ENCODE data around the gene FAR1. TPM values are rescaled to one million over a fixed set of nuclear protein-coding genes. Genes with fewer than 3 reads are reported as not detected.

The FAR1 gene
- total RNA-seq, 1 experiment from 2014 or later = 88.5 TPM

DNA sequence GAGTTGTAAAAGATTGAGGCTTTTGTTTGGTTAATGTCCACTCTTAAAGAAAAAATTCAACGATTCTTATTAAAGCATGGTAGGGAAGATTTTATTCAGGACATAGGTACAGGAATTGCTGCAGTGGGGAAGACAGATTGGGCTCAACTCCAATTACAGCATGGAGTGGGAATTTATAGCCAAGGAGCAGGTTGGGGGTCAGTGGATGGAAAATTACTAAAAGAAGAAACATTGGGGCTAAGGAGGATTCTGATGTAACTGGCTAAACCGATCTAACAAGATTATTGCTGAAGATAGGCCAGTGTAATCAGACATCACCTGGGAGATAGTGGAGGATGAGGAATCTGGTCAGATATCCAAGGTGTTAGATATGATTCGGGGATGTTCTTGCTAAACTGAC is 97.4 kb downstream of the FAR1 start:
- Histone ChIP-seq H3K4me3 (no peak overlapping the region), H3K27ac (no peak overlapping the region), H3K27me3 (no peaks in the 10 kb centered on the region), H3K36me3 (no peaks in the 10 kb centered on the region), H3K4me1 (0 out of 2 replicates have a peak, but pooled peaks cover 8% of the 10 kb centered on the region), H3K9me3 (replicated peaks) (no peaks in the 10 kb centered on the region)
- no peak for DNase-seq

DNA sequence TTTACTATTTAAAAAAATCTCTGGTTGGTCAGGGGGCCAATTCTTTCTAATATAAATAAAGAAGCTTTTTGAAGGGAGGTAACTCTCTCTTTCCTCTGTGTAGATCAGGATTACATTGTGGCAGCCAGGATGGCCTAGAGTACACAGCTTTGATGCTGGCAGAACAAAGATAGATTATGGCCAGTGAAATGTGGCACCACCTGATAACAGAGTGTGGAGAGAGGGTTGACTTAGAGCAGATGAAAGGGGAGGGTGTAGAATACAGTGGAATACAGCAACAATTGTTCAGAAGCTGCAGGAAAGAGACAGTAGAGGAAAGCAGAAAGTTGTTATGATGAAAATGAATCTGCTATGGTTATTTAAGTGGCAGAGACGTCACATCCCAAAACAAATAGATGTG is 99.0 kb downstream of the FAR1 start:
- Histone ChIP-seq H3K27ac (no peak overlapping the region), H3K4me3 (no peak overlapping the region), H3K4me1 (no peaks in the 10 kb centered on the region), H3K36me3 (no peaks in the 10 kb centered on the region), H3K9me3 (replicated peaks) (no peaks in the 10 kb centered on the region), H3K27me3 (no peaks in the 10 kb centered on the region)
- no peak for DNase-seq

DNA sequence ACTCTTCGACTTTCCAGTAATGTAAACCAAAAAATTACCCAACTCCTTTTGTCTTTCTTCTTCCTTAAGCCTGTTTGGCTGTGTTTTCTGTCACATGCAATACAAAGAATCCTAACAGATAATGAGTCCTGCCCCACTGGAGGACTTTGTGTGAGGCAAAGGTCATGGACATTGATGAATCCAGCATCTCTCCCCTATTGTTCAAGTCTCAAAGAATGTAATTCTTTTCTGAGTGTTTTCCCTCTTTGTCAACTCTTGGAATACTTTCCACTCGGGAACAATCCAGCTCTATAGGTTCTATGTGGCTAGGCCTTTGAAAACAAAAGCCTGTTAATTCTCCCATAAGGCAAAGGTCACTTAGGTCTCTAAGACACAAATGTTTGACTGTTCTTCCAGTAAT is 100.7 kb downstream of the FAR1 start:
- Histone ChIP-seq H3K36me3 (no peaks in the 10 kb centered on the region), H3K27me3 (no peaks in the 10 kb centered on the region), H3K9me3 (replicated peaks) (no peaks in the 10 kb centered on the region), H3K4me1 (no peaks in the 10 kb centered on the region), H3K4me3 (no peak overlapping the region), H3K27ac (no peak overlapping the region)
- no peak for DNase-seq

DNA sequence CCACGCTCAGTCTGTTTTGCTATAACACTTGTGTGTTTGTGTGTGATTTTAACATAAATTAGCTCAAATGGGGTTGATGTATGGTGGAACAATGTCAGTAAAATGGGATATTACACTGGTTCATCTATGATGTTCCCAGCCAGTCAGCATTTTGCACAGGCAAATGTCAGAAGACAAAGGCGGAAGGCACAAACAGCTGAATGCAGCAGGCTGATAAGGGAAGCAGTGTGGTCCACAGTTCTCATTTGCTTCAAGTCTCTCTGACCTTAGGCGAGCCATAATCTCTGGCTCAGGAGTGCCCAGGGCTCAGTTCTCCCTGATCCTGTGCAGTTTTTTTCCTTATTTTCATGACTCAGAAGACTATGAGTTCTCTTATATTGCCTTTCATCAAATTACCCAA is 102.7 kb downstream of the FAR1 start:
- H3K27me3 ChIP-seq = no peaks in the 10 kb centered on the region
- no peaks in the 10 kb centered on the region for H3K4me1 ChIP-seq
- no peaks in the 10 kb centered on the region for H3K9me3 ChIP-seq (replicated peaks)
- DNase-seq = no peak
- H3K27ac ChIP-seq = no peak overlapping the region
- no peaks in the 10 kb centered on the region for H3K36me3 ChIP-seq
- H3K4me3 ChIP-seq = no peak overlapping the region

DNA sequence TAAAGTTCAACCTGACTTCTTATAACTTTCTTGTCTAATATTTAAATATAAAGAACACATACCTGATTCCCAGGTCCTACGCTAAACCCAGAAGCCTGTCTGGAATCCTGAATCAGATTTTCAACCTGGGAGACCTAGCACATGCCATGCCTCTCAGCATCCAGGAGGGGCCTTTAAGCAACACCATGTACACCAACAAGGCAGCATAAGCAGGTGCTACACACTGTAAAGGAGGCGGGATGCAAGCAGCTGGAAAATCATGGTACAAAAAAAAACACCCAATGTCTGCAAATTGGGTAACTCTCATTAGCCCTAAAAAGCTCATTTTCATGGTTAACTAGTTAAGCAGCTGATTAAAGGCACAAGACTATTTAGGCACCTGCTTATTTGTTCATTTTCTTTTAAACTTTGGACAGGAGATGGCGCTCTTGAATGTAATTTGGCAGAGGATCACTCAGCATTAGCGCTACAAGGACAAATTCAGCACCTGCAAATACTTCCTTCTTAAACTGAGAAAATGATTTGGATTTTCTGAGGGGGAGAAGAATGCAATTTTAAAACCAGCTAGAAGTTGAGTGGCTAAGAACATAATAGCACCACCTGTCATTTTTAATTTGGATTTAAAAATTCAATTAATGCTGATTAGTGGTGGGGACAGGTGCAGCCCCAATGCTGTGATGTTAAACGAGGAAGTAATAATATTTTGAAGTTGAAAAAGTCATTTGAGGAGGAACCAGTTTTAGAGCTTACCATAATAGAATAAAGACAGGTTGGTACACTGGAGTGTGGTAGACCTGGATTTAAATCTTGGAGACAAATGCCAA is 104.0 kb downstream of the FAR1 start:
- Histone ChIP-seq H3K9me3 (replicated peaks) (no peaks in the 10 kb centered on the region), H3K4me3 (no peak overlapping the region), H3K27ac (no peak overlapping the region), H3K27me3 (no peaks in the 10 kb centered on the region), H3K4me1 (no peaks in the 10 kb centered on the region), H3K36me3 (no peaks in the 10 kb centered on the region)
- DNase-seq = peak; percentile 34 to 84

DNA sequence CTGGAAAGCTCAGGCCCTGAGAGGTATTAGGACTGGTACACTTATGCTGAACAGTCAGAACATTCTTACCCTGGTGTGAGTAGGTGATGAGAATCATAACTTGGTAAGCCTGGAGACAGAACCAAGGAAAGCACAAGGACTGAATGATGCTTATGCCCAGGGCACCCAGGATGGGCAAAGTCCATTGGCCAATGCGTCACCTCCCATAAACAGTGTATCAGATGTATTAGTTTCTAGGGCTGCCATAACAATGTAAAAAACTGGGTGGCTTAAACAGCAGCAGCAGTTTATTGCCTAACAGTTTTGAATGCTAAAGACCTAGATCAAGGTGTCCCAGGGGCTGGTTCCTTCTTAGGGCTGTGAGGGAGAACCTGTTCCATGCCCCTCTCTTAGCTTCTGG is 107.0 kb downstream of the FAR1 start:
- no peak overlapping the region for H3K27ac ChIP-seq
- no peaks in the 10 kb centered on the region for H3K9me3 ChIP-seq (replicated peaks)
- no peak overlapping the region for H3K4me3 ChIP-seq
- no peaks in the 10 kb centered on the region for H3K4me1 ChIP-seq
- H3K36me3 ChIP-seq = no peaks in the 10 kb centered on the region
- H3K27me3 ChIP-seq = 0 out of 2 replicates have a peak, but pooled peaks cover 3% of the 10 kb centered on the region
- DNase-seq = no peak

DNA sequence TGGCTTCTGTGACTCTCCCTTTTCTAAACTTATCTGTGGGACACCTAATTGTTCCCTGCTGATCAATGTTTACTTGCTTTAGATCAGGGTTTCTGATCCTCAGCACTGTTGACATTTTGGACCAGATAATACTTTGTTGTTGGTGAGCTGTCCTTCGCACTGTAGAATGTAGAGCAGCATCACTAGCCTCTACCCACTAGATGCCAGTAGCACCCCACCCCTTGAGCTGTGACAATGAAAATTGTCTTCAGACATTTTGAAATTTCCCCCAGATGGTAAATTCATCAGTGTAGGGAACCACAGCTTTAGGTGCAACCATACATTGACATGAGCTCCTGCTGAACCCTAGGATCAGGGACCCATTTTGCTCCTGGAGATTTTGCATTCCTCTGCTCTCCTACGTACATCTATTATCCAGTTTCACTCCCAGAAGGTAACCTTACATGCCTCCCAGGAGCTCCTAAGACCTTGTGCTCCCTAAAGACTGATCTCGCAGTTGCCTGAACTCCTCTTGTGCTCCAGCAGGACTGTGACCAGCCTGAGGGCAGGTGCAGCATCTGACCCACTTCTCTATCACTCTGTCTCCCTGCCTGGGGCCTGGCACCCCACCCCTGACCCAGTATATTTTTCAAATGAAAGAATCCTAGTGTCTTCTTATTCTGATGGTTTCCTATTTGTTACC is 107.8 kb downstream of the FAR1 start:
- DNase-seq = peak; percentile 19 to 62
- no peaks in the 10 kb centered on the region for H3K4me1 ChIP-seq
- no peak overlapping the region for H3K27ac ChIP-seq
- no peaks in the 10 kb centered on the region for H3K36me3 ChIP-seq
- H3K9me3 ChIP-seq (replicated peaks) = no peaks in the 10 kb centered on the region
- H3K4me3 ChIP-seq = no peak overlapping the region
- H3K27me3 ChIP-seq = 0 out of 2 replicates have a peak, but pooled peaks cover 3% of the 10 kb centered on the region

DNA sequence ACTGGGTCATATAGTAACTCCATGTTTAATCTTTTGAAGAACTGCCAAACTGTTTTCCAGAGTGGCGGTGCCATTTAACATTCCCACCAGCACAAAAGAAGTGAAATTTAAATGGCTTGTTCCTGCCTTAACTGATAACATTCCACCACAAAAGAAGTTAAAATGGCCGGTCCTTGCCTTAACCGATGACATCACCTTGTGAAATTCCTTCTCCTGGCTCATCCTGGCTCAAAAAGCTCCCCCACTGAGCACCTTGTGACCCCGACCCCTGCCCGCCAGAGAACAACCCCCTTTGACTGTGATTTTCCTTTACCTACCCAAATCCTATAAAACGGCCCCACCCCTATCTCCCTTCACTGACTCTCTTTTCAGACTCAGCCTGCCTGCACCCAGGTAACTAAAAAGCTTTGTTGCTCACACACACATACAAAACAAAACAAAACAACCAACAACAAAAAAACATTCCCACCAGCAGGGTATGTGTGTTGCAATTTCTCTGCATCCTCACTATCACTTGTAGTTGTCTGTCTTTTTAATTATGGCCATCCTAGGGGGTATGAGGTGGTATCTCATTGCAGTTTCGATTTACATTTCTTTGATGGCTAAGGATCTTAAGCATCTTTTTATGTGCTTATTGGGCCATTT is 109.0 kb downstream of the FAR1 start:
- Histone ChIP-seq H3K27ac (no peak overlapping the region), H3K4me3 (no peak overlapping the region), H3K9me3 (replicated peaks) (no peaks in the 10 kb centered on the region), H3K4me1 (no peaks in the 10 kb centered on the region), H3K36me3 (no peaks in the 10 kb centered on the region), H3K27me3 (0 out of 2 replicates have a peak, but pooled peaks cover 3% of the 10 kb centered on the region)
- no peak for DNase-seq

DNA sequence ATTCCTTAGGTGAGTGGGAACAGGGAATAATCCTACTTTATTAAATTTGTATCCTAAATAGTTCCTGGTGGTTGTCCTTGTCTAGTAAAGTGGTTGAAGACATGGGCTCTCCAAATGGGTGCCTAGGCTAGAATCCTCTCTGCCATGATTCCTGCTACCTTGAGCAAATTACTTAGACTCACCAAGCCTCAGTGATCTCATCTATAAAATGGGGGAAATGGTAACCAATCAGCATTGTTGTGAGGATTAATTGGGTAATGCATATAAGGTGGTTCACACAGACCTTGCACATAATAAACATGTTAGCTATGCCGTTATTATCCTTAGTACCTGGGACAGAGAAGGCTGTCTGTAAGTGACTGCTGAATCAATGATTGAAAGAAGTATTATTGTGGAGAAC is 109.9 kb downstream of the FAR1 start:
- no peaks in the 10 kb centered on the region for H3K36me3 ChIP-seq
- 0 out of 2 replicates have a peak, but pooled peaks cover 3% of the 10 kb centered on the region for H3K27me3 ChIP-seq
- no peaks in the 10 kb centered on the region for H3K9me3 ChIP-seq (replicated peaks)
- H3K27ac ChIP-seq = no peak overlapping the region
- no peak overlapping the region for H3K4me3 ChIP-seq
- H3K4me1 ChIP-seq = peaks cover 5% of the 10 kb centered on the region; the same call in 1 of the 2 replicates
- no peak for DNase-seq

DNA sequence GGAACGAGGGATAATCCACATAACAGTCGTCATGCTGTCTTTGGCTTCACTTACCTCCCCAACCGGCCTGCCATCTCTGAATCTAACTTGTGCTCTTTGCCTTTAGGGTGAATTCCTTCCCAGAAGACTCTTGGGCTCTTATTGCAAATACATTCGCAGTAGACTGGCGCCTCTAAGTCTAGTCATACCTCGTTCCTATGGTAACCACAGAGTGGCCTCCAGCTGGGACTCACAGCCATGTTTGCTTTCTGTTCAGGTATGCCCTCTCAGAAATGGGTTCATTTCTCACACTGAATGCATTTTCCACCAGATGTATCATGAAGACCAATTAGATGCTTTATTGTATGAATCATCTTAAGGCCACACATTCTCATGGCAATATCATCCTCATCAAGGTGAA is 112.7 kb downstream of the FAR1 start:
- Histone ChIP-seq H3K4me3 (no peak overlapping the region), H3K27ac (no peak overlapping the region), H3K36me3 (no peaks in the 10 kb centered on the region), H3K4me1 (peaks cover 5% of the 10 kb centered on the region; the same call in 1 of the 2 replicates), H3K27me3 (0 out of 2 replicates have a peak, but pooled peaks cover 3% of the 10 kb centered on the region), H3K9me3 (replicated peaks) (no peaks in the 10 kb centered on the region)
- no peak for DNase-seq

Other genes with a start within 250 kb of the FAR1 start
- 37.1 and 38.6 TPM in 2 replicates for gene BTBD10, start 205.4 kb upstream of the FAR1 start, total RNA-seq (2014; rRNA removed; shearing (Covaris generic))
- gene PTH, start 172.7 kb upstream of the FAR1 start, total RNA-seq (2014; rRNA removed; shearing (Covaris generic)) = not detected in 2 replicates